ENCODE data around the gene PPM1M. TPM values are rescaled to one million over a fixed set of nuclear protein-coding genes. Genes with fewer than 3 reads are reported as not detected.

The PPM1M gene
- total RNA-seq, 2 donors from 2014 or later, result 5.7 to 8.1 TPM

GRCh38 chr3:52218026-52218425, 27.5 kb upstream of the PPM1M start:
- Histone ChIP-seq H3K36me3 (peaks cover 30% of the 10 kb centered on the region), H3K4me3 (no peak overlapping the region), H3K27ac (peak overlapping the region in 1 of 2 donors; percentile 41), H3K9me3 (no peaks in the 10 kb centered on the region), H3K27me3 (no peaks in the 10 kb centered on the region), H3K4me1 (peaks cover 0 to 62% of the 10 kb centered on the region in 2 donors)
- TF ChIP-seq, protein P1, sequence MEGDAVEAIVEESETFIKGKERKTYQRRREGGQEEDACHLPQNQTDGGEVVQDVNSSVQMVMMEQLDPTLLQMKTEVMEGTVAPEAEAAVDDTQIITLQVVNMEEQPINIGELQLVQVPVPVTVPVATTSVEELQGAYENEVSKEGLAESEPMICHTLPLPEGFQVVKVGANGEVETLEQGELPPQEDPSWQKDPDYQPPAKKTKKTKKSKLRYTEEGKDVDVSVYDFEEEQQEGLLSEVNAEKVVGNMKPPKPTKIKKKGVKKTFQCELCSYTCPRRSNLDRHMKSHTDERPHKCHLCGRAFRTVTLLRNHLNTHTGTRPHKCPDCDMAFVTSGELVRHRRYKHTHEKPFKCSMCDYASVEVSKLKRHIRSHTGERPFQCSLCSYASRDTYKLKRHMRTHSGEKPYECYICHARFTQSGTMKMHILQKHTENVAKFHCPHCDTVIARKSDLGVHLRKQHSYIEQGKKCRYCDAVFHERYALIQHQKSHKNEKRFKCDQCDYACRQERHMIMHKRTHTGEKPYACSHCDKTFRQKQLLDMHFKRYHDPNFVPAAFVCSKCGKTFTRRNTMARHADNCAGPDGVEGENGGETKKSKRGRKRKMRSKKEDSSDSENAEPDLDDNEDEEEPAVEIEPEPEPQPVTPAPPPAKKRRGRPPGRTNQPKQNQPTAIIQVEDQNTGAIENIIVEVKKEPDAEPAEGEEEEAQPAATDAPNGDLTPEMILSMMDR (IDR thresholded peaks at IDR 0.05), result no peak
- DNase-seq (ENCODE audit: low spot score), result no peak

- TF ChIP-seq, protein P1 (IDR thresholded peaks at IDR 0.05), result no peak
- Histone ChIP-seq H3K4me1 (peaks cover 0 to 62% of the 10 kb centered on the region in 2 donors), H3K4me3 (no peak overlapping the region)
These were observed 27.1 kb upstream of the PPM1M start for GRCh38 chr3:52218454-52218853.

GRCh38 chr3:52218937-52219650, 26.5 kb upstream of the PPM1M start:
- Histone ChIP-seq H3K4me3 (no peak overlapping the region), H3K36me3 (peaks cover 19% of the 10 kb centered on the region), H3K4me1 (peaks cover 0 to 62% of the 10 kb centered on the region in 2 donors), H3K9me3 (no peaks in the 10 kb centered on the region), H3K27me3 (no peaks in the 10 kb centered on the region), H3K27ac (peak overlapping the region in 1 of 2 donors; percentile 41)
- TF ChIP-seq, protein P1 (IDR thresholded peaks at IDR 0.05), result peak in 1 of 2 donors; percentile 14
- no peak for DNase-seq (ENCODE audit: low spot score)

More at GRCh38 chr3:52218454-52218853, 27.1 kb upstream of the PPM1M start:
- Histone ChIP-seq H3K36me3 (peaks cover 25% of the 10 kb centered on the region), H3K27ac (peak overlapping the region in 1 of 2 donors; percentile 41), H3K9me3 (no peaks in the 10 kb centered on the region), H3K27me3 (no peaks in the 10 kb centered on the region)
- DNase-seq (ENCODE audit: low spot score), result no peak

- H3K27ac ChIP-seq, result no peak overlapping the region
- H3K27me3 ChIP-seq, result no peaks in the 10 kb centered on the region
- peaks cover 0 to 61% of the 10 kb centered on the region in 2 donors for H3K4me1 ChIP-seq
- no peaks in the 10 kb centered on the region for H3K9me3 ChIP-seq
- peak; percentile 86 for DNase-seq (ENCODE audit: low spot score)
- H3K4me3 ChIP-seq, result no peak overlapping the region
- H3K36me3 ChIP-seq, result peaks cover 5% of the 10 kb centered on the region
- TF ChIP-seq, protein P1 (IDR thresholded peaks at IDR 0.05), result peak; percentile 64 to 90
These were observed 25.1 kb upstream of the PPM1M start for GRCh38 chr3:52220380-52221026.

DNA sequence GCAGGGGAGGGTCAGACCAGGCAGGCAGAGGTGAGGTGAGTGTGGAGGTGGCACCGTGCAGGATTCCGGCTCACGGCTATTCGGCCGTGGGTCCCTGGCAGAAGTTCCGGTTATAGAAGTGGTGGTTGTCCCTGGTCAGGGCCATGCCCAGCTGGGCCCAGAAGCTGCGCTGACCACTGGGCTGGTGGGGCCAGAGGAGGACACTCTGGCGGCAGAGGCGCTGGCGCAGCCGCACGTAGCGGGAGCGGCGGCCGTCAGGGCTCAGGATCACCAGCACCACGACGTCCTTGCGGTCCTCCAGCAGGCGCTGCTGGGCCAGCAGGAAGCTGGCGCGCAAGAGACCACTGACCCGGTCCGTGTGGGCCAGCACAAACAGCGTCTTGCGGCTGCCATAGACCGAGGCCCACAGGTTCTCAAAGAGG, 24.4 kb upstream of the PPM1M start:
- peaks cover 0 to 54% of the 10 kb centered on the region in 2 donors for H3K4me1 ChIP-seq
- DNase-seq (ENCODE audit: low spot score), result no peak
- H3K27me3 ChIP-seq, result no peaks in the 10 kb centered on the region
- H3K9me3 ChIP-seq, result no peaks in the 10 kb centered on the region
- H3K36me3 ChIP-seq, result no peaks in the 10 kb centered on the region
- TF ChIP-seq, protein P1 (IDR thresholded peaks at IDR 0.05), result no peak
- H3K4me3 ChIP-seq, result no peak overlapping the region
- H3K27ac ChIP-seq, result no peak overlapping the region
